Prostate gland (tissue), 2 donors: ENCODE data around the gene LNX2.

Experiments
- CTCF ChIP-seq, 4 experiments: fragments of 200-600 bp in 2 of 4; fragments of 450-650 bp in 2 of 4; sonication (generic) in 2 of 4; IDR thresholded peaks; 1 replicate in 3 of 4; 2 replicates in 1 of 4; pipeline ENCODE4 v1.5.1; 2016 to 2019; ENCODE audit warnings: antibody characterized with exemption in 4 of 4, mild to moderate bottlenecking in 2 of 4, moderate library complexity in 2 of 4
- POLR2AphosphoS5 ChIP-seq: sonication (generic); formaldehyde crosslinking; IDR thresholded peaks from one replicate; pipeline ENCODE4 v1.6.1; 2017; ENCODE audit warnings: antibody characterized with exemption

GRCh38 chr13:27516103-27516502 is 104.2 kb downstream of the LNX2 start:
- TF ChIP-seq CTCF (IDR thresholded peaks at IDR 0.05) = no peak
- no peak for TF ChIP-seq POLR2AphosphoS5
